HG02885 (cell line): ENCODE measurements around the gene KLHDC7A.

Experiments used
- ATAC-seq: cut with Tn5 transposase; IDR thresholded peaks from one replicate; pipeline ENCODE4 v1.9.1; 2021; ENCODE audit warnings: mild to moderate bottlenecking; ENCODE audit not compliant: unreplicated experiment, poor library complexity

Gene KLHDC7A

GRCh38 chr1:18470671-18471355 lies 9.9 kb upstream of the KLHDC7A start:
- no peak for ATAC-seq

- ATAC-seq: no peak
Observed at GRCh38 chr1:18473195-18473815, 7.4 kb upstream of the KLHDC7A start.

GRCh38 chr1:18474559-18475175 lies 6.1 kb upstream of the KLHDC7A start:
- ATAC-seq: no peak

- no peak for ATAC-seq
Observed at GRCh38 chr1:18475234-18475905, 5.4 kb upstream of the KLHDC7A start.

- ATAC-seq: no peak
Observed at GRCh38 chr1:18479454-18479853, 1.3 kb upstream of the KLHDC7A start.

GRCh38 chr1:18481190-18481920 lies 625 bp downstream of the KLHDC7A start:
- no peak for ATAC-seq

- no peak for ATAC-seq
Observed at GRCh38 chr1:18481921-18482701, 1.4 kb downstream of the KLHDC7A start.

GRCh38 chr1:18482721-18483425 lies 2.1 kb downstream of the KLHDC7A start:
- no peak for ATAC-seq

GRCh38 chr1:18484276-18484675 lies 3.5 kb downstream of the KLHDC7A start:
- ATAC-seq: no peak

GRCh38 chr1:18484721-18485120 lies 4.0 kb downstream of the KLHDC7A start:
- no peak for ATAC-seq

GRCh38 chr1:18485227-18485626 lies 4.5 kb downstream of the KLHDC7A start:
- ATAC-seq: no peak

- ATAC-seq: no peak
Observed at GRCh38 chr1:18486195-18486594, 5.5 kb downstream of the KLHDC7A start.

GRCh38 chr1:18489417-18490143 lies 8.8 kb downstream of the KLHDC7A start:
- ATAC-seq: no peak

GRCh38 chr1:18491168-18491567 lies 10.4 kb downstream of the KLHDC7A start:
- no peak for ATAC-seq

GRCh38 chr1:18494304-18494703 lies 13.6 kb downstream of the KLHDC7A start:
- ATAC-seq: no peak

- ATAC-seq: no peak
Observed at GRCh38 chr1:18495635-18496034, 14.9 kb downstream of the KLHDC7A start.

- no peak for ATAC-seq
Observed at GRCh38 chr1:18496056-18496455, 15.3 kb downstream of the KLHDC7A start.

GRCh38 chr1:18496497-18497235 lies 15.9 kb downstream of the KLHDC7A start:
- no peak for ATAC-seq
